IPS DF 4.7 (cell line): ENCODE data around the gene ZEB2.

Source experiments
- DNase-seq: peaks from one replicate; pipeline ENCODE4 v3.0.0-alpha.2; 2013; ENCODE audit warnings: low spot score; ENCODE audit errors: extremely low read depth

ZEB2 gene

GRCh38 chr2:144472046-144472412 is 47.9 kb downstream of the ZEB2 start:
- DNase-seq: no peak

- no peak for DNase-seq
Measured at GRCh38 chr2:144471305-144472045, 48.4 kb downstream of the ZEB2 start.

GRCh38 chr2:144470816-144471215 is 49.1 kb downstream of the ZEB2 start:
- no peak for DNase-seq

GRCh38 chr2:144470334-144470733 is 49.6 kb downstream of the ZEB2 start:
- DNase-seq: no peak

- no peak for DNase-seq
Measured at GRCh38 chr2:144469798-144470197, 50.1 kb downstream of the ZEB2 start.

GRCh38 chr2:144468823-144469595 is 50.9 kb downstream of the ZEB2 start:
- DNase-seq: no peak

GRCh38 chr2:144467502-144468137 is 52.3 kb downstream of the ZEB2 start:
- DNase-seq: no peak

GRCh38 chr2:144466637-144467036 is 53.3 kb downstream of the ZEB2 start:
- DNase-seq: no peak

- DNase-seq: no peak
Measured at GRCh38 chr2:144465749-144466148, 54.2 kb downstream of the ZEB2 start.

- DNase-seq: no peak
Measured at GRCh38 chr2:144464730-144465129, 55.2 kb downstream of the ZEB2 start.

GRCh38 chr2:144463266-144463665 is 56.7 kb downstream of the ZEB2 start:
- DNase-seq: no peak

- no peak for DNase-seq
Measured at GRCh38 chr2:144462266-144462665, 57.7 kb downstream of the ZEB2 start.

GRCh38 chr2:144461308-144461766 is 58.6 kb downstream of the ZEB2 start:
- no peak for DNase-seq

- no peak for DNase-seq
Measured at GRCh38 chr2:144460727-144461307, 59.1 kb downstream of the ZEB2 start.

GRCh38 chr2:144459937-144460336 is 60.0 kb downstream of the ZEB2 start:
- DNase-seq: no peak

- no peak for DNase-seq
Measured at GRCh38 chr2:144459286-144459685, 60.6 kb downstream of the ZEB2 start.

GRCh38 chr2:144458541-144458940 is 61.4 kb downstream of the ZEB2 start:
- DNase-seq: no peak

GRCh38 chr2:144456680-144457079 is 63.2 kb downstream of the ZEB2 start:
- DNase-seq: no peak

- DNase-seq: no peak
Measured at GRCh38 chr2:144455987-144456386, 63.9 kb downstream of the ZEB2 start.

GRCh38 chr2:144454466-144455287 is 65.2 kb downstream of the ZEB2 start:
- no peak for DNase-seq
